Mucosa of descending colon (tissue), 3 donors: Measurements from ENCODE around the gene CACNB2. TPM values are rescaled to one million over a fixed set of nuclear protein-coding genes. Genes with fewer than 3 reads are reported as not detected.

Source experiments
- ATAC-seq: fragments of 200-7000 bp; cut with Tn5 transposase; one replicate; pipeline ENCODE4 v1.9.1; 2020; ENCODE audit warnings: mild to moderate bottlenecking, moderate library complexity
- DNase-seq, 3 donors: peaks; one replicate each; pipeline ENCODE4 v3.0.0-alpha.2; 2020
- H3K36me3 ChIP-seq: fragments of 200-600 bp; one replicate; pipeline ENCODE4 v1.8.0; 2021; ENCODE audit warnings: low read depth, mild to moderate bottlenecking
- H3K4me1 ChIP-seq: fragments of 200-600 bp; one replicate; pipeline ENCODE4 v1.8.0; 2021; ENCODE audit warnings: low read depth, mild to moderate bottlenecking
- H3K4me3 ChIP-seq: fragments of 200-600 bp; one replicate; pipeline ENCODE4 v1.8.0; 2021; ENCODE audit warnings: mild to moderate bottlenecking
- H3K9me3 ChIP-seq: fragments of 200-600 bp; one replicate; pipeline ENCODE4 v1.8.0; 2021; ENCODE audit warnings: mild to moderate bottlenecking
- intact Hi-C, 2 donors: fragments of 100-400 bp; cut with DNase I in 1 of 2; cut with micrococcal nuclease in 1 of 2; formaldehyde crosslinking; loops; one replicate each; pipeline versions ENCODE4 v1.11.0 to v1.11.1; 2022; cut with DNase I, micrococcal nuclease
- total RNA-seq, 3 donors: library from RNA; stranded (reverse); fragmentation: NEBNext Ultra II Directional in 2 of 3; extraction: Animal tissue kit (Norgen Biotek cat#: 25700) in 2 of 3; gene quantifications; one replicate each; pipeline versions ENCODE4 v1.2.1 to v1.2.4, GENCODE V29; 2021 to 2023
- TF ChIP-seq, protein P1 (sequence below): fragments of 200-600 bp; IDR thresholded peaks from one replicate; pipeline ENCODE4 v1.8.0; 2022; ENCODE audit warnings: antibody characterized with exemption, mild to moderate bottlenecking
- donor health status: DM: no; HTN: no; CAD: no; lungs with moderate emphysema.
- donor health status: DM: no; HTN: no; CAD: no.
- donor health status: DM: no; HTN: yes; CAD: no.

Gene CACNB2
- total RNA-seq, 3 donors from 2014 or later: 13.6 to 26.2 (median 19.8) TPM

DNA sequence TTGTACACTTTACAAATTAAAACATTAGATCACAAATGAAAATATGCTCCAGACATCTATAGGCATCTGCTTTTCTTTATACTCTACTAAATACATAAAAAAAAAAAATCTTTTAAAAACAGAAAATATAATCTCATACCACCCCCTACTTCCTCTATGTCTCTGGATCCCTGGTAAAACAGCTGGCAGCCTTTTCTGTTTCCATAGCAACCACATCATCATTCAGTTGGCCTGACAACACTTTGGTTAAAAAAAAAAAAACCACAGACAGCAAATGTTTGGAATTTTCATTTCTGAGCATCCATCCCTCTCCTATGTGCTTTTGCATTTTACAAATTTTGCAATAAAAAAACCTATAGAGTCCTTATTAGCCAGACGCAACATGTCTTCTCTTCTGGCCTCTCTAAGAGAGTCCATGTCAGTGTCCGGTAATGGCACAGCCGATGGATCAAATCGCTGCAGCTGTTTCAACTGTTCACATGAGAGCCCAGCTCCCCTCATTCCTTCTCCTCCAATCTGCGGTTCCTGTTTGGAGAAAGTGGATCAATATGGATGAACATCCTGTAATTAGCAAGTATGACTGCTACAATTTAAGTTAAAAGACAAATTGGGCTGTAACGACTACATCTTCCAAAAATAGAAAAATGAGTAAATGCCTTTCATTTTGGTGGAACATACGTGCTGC lies 405.5 kb downstream of the CACNB2 start:
- Histone ChIP-seq H3K4me1 (no peaks in the 10 kb centered on the region), H3K36me3 (no peaks in the 10 kb centered on the region), H3K9me3 (no peaks in the 10 kb centered on the region), H3K4me3 (no peak overlapping the region)
- intact Hi-C loops: no loop called here
- ATAC-seq (no peak), DNase-seq (no peak)
- TF ChIP-seq, protein P1, sequence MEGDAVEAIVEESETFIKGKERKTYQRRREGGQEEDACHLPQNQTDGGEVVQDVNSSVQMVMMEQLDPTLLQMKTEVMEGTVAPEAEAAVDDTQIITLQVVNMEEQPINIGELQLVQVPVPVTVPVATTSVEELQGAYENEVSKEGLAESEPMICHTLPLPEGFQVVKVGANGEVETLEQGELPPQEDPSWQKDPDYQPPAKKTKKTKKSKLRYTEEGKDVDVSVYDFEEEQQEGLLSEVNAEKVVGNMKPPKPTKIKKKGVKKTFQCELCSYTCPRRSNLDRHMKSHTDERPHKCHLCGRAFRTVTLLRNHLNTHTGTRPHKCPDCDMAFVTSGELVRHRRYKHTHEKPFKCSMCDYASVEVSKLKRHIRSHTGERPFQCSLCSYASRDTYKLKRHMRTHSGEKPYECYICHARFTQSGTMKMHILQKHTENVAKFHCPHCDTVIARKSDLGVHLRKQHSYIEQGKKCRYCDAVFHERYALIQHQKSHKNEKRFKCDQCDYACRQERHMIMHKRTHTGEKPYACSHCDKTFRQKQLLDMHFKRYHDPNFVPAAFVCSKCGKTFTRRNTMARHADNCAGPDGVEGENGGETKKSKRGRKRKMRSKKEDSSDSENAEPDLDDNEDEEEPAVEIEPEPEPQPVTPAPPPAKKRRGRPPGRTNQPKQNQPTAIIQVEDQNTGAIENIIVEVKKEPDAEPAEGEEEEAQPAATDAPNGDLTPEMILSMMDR: no peak

DNA sequence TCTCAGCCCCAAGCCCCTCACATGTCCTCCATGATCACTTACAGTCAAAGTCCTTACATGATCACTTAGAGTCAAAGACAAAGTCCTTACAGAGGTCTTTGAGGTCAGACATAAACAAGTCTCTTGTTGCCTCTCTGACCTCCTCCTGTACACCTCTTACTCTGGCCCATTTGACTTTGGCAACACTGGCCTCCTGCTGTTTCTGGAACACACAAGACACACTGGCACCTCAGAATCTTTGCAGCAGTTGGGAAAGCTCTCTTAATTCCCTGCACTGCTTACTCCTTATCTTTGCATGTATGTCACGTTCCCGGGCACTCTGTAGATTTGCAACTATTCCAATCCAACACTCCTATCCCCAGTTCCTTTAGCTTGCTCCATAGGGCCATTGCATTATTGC lies 408.9 kb downstream of the CACNB2 start:
- Histone ChIP-seq H3K4me1 (no peaks in the 10 kb centered on the region), H3K9me3 (no peaks in the 10 kb centered on the region), H3K36me3 (no peaks in the 10 kb centered on the region), H3K4me3 (no peak overlapping the region)
- DNase-seq: no peak
- intact Hi-C loops: no loop called here
- TF ChIP-seq, protein P1: no peak
- ATAC-seq: no peak

DNA sequence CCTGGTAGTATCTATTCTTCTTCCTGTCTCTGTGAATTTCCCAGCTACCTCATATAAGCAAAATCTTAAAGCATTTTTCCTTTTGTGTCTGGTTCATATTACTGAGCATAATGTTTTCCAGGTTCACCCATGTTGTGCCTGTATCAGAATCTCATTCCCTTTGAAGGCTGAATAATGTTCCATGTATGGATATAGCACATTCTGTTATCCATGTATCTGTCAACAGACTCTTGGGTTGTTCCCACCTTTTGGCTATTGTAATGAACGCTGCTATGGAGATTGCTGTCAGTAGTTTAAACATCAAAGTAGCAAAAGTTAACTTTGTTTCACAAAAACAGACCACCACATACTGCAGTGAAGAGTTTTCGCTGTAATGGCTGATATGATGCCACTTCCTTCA lies 411.2 kb downstream of the CACNB2 start:
- H3K4me1 ChIP-seq: no peaks in the 10 kb centered on the region
- no peak overlapping the region for H3K4me3 ChIP-seq
- TF ChIP-seq, protein P1: no peak
- H3K36me3 ChIP-seq: no peaks in the 10 kb centered on the region
- peaks cover 5% of the 10 kb centered on the region for H3K9me3 ChIP-seq
- DNase-seq (no peak), ATAC-seq (no peak)
- intact Hi-C loops: no loop called here

DNA sequence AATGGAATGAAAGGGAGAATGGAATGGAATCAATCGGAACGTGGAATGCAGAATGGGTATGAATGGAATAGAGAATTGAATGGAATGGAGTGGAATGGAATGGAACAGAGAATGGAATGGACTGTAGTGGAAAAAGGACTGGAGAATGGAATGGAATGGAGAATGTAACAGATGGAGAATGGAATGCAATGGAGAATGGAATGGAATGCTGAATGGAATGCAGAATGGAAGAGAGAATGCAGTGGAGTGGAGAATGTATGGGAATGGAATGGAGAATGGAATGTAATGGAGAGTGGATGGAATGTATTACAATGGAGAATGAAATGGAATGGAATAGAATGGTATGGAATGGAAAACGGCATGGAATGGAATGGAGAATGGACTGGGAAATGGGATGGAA lies 414.3 kb downstream of the CACNB2 start:
- Histone ChIP-seq H3K4me1 (no peaks in the 10 kb centered on the region), H3K36me3 (no peaks in the 10 kb centered on the region), H3K4me3 (no peak overlapping the region), H3K9me3 (peaks cover 6% of the 10 kb centered on the region)
- intact Hi-C loops: no loop called here
- no peak for DNase-seq
- TF ChIP-seq, protein P1: no peak
- no peak for ATAC-seq

DNA sequence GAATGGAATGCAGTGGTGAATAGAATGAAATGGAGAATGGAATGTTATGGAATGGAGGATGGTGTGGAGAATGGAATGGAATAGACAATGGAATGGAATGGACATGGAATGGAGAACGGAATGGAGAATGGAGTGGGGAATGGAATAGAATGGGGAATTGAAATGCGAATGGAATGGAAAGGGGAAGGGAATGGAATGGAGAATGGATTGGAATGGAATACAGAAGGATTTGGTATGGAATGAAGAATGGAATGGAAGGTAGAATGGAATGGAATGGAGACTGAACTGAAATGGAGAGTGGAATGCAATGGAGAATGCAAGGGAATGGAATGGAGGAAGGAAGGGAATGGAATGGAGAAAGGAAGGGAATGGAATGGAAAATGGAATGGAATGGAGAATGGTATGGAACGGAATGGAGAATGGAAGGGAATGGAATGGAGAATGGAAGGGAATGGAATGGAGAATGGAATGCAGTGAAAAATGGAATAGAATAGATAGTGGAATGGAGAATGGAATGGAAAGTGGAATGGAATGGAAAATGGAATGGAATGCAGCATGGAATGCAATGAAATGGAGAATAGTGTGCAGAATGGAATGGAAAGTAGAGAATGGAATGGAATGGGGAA lies 416.4 kb downstream of the CACNB2 start:
- Histone ChIP-seq H3K36me3 (no peaks in the 10 kb centered on the region), H3K4me1 (no peaks in the 10 kb centered on the region), H3K4me3 (no peak overlapping the region), H3K9me3 (peaks cover 15% of the 10 kb centered on the region)
- DNase-seq: no peak
- no peak for ATAC-seq
- TF ChIP-seq, protein P1: no peak
- intact Hi-C loops: no loop called here
